GM19372 (cell line): ENCODE measurements around the gene WFDC5.
"Not testable (repeated sequence)": the region's sequence is repeated elsewhere in the genome, so short reads cannot be mapped to it uniquely, and the experiment has no call there.

Source experiments
- ATAC-seq: cut with Tn5 transposase; IDR thresholded peaks from one replicate; pipeline ENCODE4 v1.9.1; 2021; ENCODE audit warnings: mild to moderate bottlenecking, low read depth, moderate library complexity; ENCODE audit not compliant: unreplicated experiment

The WFDC5 gene, protein sequence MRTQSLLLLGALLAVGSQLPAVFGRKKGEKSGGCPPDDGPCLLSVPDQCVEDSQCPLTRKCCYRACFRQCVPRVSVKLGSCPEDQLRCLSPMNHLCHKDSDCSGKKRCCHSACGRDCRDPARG

DNA sequence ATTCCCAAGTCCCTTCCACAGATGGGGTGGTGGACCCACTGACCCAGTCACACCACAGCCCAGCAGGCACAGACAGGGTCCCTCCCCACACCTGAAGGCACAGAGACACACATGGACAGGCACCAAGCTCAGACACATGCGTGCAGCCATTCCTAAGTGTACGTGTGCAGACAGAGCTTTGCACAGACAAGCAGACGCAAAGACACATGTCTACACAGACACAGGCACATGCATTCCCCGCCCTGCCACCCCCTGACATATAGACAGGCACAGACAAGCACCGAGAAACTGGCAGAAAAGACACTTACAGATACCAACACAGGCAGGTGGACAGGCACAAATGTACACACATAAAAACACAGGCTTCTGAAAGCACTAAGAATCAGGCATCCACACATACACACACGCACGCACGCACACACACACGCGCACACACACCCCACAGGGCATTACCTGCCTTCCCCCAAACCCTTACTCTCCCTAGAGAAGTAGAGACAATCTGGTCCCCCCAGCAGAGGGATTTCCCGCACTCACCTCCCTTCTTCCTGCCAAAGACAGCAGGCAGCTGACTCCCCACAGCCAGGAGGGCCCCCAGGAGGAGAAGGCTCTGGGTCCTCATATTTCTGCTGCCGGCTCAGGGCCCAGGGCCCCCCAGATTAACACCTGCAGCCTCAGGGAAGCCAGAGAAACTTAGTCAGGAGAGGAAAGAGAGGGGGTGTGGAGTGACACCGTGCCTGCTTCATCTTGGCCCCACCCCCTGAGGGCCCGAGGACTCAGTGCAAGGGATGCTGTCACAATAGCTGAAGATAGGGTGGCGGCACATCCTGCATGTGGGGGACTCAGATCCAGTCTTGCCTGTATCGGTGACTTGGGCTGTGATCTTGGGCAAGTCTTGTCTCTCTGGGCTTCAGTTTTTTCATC lies at the start of gene WFDC5:
Gene WFDC5, minus strand, starts transcription at position 710 of the 921 bp plus-strand sequence. Its CDS starts 91 bp downstream, at position 619.
- ATAC-seq, result no peak

DNA sequence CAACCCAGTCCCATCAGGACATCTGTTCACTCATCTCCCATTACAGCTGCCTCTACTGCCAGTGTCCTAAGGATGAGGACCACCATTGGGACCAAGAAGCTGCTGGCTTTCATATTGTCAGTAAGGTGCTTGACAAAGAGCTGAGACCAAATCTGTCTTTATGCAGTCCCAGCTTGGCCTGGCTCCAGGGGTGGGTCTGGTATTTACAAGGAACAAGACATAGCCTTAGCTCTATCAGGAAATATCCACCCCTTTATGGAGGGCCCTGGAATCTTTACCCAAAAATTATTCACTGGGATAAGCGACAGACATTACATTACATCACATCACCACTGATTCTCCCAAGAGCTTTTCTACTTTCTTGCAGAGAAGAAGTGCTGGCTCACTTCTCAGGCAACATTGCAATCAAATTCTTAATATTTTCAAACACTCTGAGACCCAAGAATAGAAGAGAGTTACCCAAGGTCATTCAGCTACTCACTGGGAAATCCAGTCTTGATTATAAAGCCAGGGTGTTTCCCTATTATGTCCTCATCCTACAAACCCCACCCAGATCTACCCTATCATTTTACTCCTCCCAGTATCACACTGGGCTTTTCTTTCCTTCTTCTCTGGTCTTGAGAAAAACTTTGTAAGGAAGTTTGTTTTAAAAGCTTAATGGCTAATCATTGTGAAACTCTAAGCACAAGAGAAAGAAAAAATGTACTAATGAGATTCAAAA lies 48.3 kb upstream of the WFDC5 start:
- ATAC-seq, result no peak

DNA sequence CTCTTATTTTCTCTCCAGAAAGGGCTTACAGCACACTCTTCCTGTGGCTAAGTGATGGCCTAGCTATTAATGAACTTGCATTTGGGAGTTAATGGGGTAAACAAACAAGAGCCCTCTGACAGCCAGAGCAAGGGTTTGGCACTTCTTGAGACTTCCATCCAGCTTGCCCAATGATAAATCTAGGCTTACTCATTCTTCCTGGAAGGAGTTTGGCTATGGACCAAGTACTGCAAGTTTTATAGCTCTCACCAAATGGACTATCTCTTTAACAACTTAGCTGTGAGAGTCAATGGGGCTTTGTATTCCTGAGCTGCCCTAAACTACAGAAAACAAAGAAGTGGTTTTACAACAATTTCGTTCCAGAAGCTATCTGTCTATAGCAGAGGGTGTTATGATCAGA lies 43.0 kb upstream of the WFDC5 start:
- no peak for ATAC-seq

DNA sequence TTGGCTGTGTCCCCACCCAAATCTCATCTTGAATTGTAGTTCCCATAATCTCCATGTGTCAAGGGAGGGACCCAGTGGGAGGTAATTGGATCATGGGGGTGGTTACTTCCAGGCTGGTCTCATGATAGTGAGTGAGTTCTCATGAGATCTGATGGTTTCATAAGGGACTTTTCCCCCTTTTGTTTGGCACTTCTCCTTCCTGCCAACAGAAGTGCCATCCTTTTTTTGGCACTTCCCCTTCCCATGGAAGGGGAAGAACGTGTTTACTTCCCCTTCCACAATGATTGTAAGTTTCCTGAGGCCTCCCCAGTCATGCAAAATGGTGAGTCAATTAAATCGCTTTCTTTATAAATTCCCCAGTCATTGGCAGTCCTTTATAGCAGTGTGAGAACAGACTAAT lies 41.7 kb upstream of the WFDC5 start:
- no peak for ATAC-seq

DNA sequence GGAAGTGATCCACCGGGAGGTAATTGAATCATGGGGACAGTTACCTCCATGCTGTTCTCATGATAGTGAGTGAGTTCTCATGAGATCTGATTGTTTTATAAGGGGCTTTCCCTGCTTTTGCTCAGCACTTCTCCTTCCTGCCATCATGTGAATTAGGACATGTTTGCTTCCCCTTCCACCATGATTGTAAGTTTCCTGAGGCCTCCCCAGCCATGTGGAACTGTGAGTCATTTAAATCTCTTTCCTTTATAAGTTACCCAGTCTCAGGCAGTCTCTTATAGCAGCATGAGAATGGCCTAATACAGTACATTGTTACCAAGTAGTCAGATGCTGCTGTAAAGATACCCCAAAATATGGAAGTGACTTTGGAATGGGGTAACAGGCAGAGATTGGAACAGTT lies 39.8 kb upstream of the WFDC5 start:
- ATAC-seq, result not testable (repeated sequence)

DNA sequence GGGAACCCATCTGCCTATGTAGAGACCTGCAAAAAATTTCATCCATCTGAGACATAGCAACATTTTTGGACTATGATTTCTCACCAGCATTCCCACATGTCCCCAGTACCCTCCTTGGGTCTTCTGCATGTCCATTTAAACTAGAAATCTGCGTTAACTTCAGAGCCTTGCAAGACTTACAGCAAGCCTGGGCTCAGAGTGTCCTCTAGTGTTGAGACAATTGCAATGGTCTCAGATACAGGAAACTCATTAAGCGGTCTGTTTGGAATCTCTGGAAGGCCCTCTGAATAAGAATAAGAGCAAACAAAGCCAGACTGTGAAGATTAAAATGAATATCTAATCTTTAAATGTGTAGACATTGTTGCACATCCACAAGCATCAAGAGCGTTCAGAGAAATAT lies 39.2 kb upstream of the WFDC5 start:
- ATAC-seq, result no peak

DNA sequence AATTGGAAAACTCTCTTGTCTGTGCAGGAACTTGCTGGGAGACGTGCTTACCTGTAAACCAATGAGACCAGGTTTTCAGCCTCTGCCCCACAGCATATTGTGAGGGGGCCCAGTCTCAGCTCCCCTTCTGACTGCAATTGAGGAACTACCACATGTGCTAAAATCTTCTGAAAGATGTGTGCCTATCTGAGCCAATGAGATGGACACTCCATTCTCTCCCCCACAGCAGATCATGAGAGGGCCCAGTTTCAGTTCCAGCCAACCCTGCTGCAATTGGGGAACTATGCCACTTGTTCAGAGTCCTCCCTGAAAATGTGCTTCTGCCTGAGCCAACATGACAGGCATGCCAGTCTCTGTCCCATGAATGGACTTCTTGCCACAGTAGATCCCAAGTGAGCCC lies 38.8 kb upstream of the WFDC5 start:
- no peak for ATAC-seq

DNA sequence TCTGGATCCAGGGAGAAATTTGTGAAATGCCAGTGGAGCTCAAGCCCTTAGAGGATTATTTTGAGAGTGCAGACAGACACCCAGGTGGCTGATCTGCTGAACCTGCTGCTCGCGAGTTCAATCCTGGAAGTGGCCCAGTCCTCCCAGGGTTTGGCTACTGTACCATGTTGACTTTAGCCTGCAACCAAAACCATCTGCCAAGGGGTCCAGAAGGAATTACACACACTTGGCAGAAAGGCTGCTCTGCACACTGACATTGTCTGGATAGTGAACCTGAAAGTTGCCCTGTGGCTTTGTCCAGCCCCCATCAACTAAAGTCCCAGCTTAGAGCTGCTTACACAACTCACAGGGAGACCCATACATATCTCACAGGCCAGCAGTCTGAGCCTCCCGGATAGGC lies 38.2 kb upstream of the WFDC5 start:
- no peak for ATAC-seq

DNA sequence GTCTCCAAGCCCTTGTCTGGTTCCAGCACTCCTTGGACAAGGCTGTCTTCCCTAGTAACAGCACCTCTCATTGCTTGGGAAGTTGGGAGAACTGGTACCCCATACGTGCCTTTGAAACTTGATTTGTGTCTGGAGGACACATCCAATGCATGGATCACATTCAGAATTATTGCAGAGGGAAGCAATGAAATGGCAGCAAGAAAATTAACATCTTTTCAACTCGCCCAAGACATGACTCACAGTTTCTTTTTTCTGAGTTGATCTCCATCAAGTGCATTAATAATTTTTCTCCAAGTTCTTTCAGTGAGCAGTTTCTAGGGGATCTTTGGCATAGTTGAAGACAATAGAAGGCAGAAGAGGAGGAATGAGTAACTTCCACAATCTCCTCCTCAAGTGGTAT lies 37.4 kb upstream of the WFDC5 start:
- no peak for ATAC-seq

DNA sequence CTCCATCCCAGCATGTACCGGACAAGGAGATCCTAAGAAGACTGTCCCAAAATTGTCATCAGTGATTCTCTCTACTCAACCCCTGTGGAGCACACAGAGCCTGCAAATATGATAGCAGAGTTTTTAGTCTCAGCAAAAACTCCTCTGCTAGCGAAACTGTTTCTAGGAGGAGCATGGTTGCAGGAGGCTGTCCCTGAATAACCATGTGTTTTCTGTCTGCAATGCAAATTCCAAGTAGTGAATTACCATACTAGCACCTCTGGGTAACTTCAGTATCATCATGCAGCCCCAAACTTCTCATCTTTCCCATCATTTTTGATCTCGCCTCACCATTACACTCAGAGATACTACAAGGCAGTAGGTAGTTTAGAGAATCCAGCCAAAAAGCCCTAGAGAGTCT lies 34.1 kb upstream of the WFDC5 start:
- no peak for ATAC-seq

DNA sequence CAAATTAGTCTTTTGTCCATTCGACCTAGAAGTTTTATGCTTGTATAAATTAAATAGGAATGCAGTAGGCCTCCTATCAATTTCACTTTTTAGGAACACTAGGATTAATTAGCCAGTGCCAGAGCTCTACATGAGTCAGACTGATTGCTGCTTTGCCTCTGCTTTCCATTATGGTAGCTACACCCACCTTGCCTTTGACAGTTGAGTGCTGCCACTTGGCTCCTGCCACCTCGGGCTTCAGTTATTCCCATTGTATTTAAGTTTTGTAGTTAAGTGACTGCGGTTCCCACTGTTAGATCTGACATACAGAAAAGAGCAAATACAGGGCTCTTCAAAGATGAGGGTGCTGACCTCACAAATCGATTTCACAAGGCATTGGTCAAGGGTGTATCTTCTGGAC lies 25.9 kb upstream of the WFDC5 start:
- no peak for ATAC-seq

DNA sequence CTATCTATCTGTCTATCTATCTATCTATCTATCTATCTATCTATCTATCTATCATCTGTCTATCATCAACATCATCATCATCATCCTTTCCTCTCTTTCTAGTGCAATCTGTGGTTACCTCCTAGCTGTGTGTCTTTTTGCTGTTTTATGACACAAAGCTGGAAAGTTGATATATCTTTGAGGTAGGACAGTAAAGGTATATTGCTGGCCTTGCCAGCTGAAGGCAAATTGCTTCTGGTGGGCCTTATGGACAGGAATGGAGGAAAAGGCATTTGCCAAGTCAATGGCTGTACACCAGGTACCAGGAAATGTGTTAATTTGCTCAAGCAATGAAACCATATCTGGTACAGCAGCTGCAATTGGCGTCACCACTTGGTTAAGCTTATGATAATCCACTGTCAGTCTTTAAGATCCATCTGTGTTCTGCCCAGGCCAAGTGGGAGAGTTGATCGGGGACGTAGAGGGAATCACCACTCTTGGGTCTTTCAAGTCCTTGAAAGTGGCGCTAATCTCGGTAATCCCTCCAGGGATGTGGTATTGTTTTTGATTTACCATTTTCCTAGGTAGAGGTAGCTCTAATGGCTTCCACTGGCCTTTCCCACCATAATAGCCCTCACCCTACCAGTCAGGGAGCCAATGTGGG lies 24.9 kb upstream of the WFDC5 start:
- ATAC-seq, result not testable (repeated sequence)

DNA sequence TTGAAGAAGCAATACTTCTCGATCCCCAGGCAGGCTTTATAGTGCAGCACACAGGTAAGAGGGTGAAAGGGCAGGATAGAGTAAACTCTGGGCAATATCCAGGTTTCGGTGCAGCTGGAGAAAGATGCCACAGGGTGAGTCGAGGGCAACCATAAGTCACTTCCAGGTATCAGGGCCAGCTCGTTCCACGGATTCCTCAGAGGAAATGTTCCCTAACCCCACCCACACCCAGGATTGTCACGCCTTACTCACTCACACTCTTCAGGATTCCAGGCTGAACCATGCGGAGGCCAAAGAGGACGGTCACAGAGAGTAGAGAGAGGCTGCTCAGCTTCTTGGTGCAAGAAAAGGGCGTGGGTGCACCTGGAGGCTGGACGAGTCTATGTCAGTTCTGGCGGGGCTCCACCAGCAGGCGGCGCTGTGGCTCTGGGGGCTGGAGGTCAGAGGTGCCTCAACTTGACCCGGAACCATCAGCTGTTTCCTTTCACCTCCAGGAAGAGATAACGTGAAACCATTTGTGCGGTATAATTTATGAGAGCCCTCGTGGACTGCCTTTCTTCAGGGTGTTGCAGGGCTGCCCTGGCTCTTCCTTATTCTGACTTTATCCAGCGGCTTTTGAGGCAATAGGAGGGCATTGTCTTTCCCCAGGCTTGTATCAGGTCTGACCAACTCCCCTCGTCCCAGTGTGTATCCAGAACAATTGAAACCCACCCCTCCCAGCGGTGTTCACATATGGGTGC lies 23.8 kb upstream of the WFDC5 start:
- no peak for ATAC-seq

DNA sequence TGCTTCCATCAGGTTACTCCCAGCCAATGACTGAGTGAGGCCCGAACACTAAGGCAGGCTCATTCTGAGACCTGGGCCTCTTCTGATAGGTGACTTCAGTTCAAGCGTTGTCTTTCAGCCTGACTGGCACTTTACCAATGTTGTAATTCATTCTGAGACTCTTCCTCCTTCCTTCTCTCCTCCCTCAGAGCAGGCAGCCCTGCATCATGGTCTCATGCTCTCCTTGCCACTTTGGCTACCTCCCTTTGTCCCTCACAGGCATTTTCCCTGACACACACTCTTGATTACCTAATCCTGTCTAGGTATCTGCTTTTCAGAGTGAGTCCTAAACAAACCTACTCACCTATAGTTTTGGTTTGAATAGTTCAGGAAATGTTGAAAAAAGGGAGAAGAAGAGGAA lies 21.9 kb upstream of the WFDC5 start:
- ATAC-seq, result no peak

DNA sequence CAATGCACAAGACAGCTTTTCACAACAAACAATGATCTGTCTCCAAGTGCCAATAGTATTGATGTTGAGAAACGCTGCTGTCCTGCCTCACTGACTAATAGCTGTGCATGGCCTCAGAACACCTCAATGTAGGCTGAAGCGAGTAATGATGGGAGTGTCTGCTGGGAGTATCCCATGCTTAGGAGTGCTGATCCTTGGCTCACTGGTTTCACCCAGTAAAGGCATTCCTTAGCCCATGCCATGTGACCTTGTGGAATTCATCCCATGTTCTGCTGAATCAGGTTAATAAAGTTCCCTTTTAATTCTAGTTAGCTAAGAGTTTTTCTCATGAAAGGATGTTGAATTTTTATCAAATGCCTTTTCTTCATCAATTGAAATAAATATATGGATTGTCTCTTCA lies 13.1 kb upstream of the WFDC5 start:
- no peak for ATAC-seq

DNA sequence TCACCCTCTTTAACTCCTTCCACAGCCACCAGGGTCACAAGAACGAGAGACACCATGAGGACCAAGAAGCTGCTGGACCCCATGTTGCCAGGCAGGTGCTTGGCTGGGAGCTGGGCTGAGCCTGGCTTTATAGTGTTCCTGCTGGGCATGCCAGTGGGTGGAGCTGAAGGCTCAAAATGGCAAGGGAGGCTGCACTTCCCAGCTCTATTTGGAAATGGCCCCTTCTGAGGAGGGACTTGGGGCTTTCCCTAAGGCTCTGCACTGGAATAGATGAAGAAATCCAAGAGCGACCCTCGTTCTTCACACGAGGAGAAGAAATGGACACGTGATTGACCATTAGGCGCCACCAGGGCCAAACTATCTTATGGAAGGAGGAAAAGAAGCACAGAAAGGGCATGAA lies 9.4 kb upstream of the WFDC5 start, which contains the start of gene WFDC12:
Gene WFDC12, minus strand, starts transcription at position 101 of the 400 bp plus-strand sequence. Its CDS starts 18 bp downstream, at position 83.
- no peak for ATAC-seq

DNA sequence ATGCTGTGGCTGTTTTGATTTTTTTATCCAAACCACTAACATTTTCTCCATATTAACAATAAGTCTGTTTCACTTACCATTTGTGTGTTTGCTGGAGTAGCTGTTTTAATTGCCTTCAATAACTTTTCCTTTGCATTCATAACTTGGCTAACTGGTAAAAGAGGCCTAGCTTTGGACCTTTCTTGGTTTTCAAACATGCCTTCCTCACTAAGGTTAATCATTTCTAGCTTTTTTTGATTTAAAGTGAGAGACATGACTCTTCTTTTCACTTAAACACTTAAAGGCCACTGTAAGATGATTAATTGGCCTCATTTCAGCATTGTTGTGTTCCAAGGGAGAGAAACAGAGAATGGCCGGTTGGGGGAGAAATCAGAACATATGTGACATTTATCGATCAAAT lies 6.4 kb upstream of the WFDC5 start:
- ATAC-seq, result no peak

DNA sequence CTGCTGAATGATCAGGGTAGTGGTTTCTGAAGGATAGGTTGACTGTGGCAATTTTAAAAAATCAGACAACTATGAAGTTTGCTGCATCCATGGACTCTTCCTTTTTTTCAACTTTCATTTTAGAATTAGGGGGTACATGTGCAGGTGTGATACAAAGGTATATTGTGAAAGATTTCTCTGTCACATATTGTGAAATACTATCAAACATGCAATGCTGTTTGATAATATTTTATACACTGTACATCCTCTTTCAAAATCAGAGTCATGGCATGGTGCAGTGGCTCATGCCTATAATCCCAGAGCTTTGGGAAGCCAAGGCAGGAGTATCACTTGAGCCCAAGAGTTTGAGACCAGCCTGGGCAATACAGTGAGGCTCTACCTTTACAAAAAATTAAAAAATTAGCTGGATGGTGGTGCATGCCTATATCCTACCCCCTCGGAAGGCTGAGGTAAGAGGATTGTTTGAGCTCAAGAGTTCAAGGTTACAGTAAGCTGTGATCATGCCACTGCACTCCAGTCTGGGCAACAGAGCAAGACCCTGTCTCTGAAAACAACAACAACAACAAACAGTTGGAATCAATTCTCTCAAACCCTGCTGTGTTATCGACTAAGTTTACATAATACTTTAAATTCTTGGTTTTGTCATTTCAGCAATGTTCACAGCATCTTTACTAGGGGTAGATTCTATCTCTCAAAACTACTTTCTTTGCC lies 4.7 kb upstream of the WFDC5 start:
- no peak for ATAC-seq

DNA sequence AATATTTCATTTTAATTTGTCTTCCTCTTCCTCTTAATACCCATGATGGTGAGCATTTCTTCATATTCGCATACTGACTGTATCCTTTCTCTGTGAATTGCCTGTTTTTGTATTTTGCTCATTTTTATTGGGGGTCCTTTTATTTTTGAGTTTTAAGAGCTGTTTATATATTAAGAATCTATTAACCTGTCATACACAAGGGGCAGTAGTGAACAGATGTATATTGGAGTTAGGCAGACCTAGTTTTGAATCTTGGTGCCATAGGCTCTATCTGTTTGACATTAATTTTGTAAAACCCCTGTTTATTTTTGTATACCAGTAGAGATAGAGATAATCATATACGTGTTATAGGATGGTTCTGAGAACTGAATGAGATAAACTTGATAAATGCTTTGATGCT lies 3.1 kb upstream of the WFDC5 start:
- no peak for ATAC-seq

DNA sequence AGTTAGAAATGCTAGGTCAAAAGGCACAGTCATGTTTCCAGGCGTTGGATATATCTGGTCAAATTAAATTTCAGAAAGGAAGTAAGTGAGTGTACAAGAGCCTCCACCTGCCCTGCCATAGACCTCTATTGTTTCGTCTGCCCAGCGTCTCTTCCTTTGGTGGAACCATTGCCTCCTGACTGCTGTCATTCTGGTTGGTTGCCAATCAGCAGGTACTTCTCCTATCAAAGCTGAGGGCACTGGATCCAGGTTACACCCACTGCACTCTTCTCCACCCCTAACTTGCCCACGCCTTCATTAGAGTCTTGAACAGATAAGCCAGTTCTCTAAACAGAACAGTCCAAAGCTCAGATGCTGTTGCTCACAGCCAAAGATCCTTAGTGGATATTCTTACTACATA lies 2.6 kb upstream of the WFDC5 start:
- ATAC-seq, result no peak
